Measurements from ENCODE around the gene RSRC1.

The RSRC1 gene

DNA sequence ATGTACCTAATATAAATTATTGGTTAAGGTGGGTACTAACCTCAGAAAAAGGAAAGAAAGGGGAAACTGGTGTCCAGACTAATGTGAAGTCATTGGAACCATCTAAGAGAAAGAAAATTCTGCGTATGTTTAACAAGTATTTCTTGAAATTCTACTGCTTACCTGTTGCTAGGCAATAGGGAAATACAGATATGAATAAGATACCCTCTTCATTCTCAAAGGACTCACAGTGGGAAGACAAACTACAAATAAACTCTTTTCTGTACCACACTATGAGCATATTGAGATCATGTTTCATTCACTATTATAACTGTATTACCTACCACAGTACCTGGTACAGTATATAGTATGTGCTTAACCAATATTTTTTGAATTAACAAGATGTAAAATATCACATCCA lies 320.6 kb downstream of the RSRC1 start:
- Histone ChIP-seq H3K9ac (ENCODE audit: low read length) (no peak overlapping the region), H3K79me2 (ENCODE audit: control insufficient read depth, insufficient read depth, low read length) (no peaks in the 10 kb centered on the region), H3K27me3 (ENCODE audit: insufficient read depth, low read length, poor library complexity) (no peaks in the 10 kb centered on the region), H2BK120ac (ENCODE audit: low read depth, low read length) (no peak overlapping the region), H2BK5ac (ENCODE audit: low read length) (no peak overlapping the region), H3K23ac (ENCODE audit: low read length) (no peak overlapping the region), H3K18ac (ENCODE audit: low read length) (no peak overlapping the region), H4K5ac (ENCODE audit: low read length) (no peak overlapping the region), H4K8ac (ENCODE audit: low read depth, low read length) (no peak overlapping the region), H3K56ac (ENCODE audit: low read length) (no peak overlapping the region), H2BK15ac (replicated peaks; ENCODE audit: low read depth) (no peak overlapping the region), H3K27ac (ENCODE audit: low read depth, low read length) (no peak overlapping the region), H3K79me1 (ENCODE audit: low read length) (no peaks in the 10 kb centered on the region), H3K4ac (ENCODE audit: low read depth, low read length) (no peak overlapping the region), H3K4me1 (ENCODE audit: control insufficient read depth, low read depth, low read length) (no peaks in the 10 kb centered on the region), H3K36me3 (ENCODE audit: control insufficient read depth, insufficient read depth, low read length) (no peaks in the 10 kb centered on the region), H3K4me3 (ENCODE audit: low read length) (no peak overlapping the region), H2AK5ac (ENCODE audit: low read length) (no peak overlapping the region), H3K4me2 (ENCODE audit: low read length) (no peak overlapping the region)
- DNase-seq: peak; percentile 1
- no CpG with 5 or more reads among the region's 1 CpG for WGBS (ENCODE audit: extremely low coverage, insufficient coverage, low lambda C conversion rate)

DNA sequence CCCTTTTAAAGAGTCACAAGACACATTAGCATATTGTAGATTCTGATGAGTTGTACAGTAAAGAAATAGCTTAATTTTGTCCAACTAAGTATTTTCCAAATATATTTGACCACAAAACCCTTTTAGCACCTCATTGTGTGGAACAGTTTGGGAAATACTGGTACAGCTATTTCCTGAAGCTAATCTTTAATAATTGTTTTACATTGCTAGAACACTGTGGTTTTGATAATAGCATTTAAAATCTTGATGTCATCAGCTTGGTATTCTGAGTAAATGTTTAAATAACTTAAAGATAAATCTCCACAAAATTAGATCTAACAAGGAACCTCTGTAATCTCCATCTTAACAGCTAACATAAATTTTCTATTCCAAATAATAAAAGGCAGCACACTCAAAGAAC lies 321.1 kb downstream of the RSRC1 start:
- H3K23ac ChIP-seq (ENCODE audit: low read length): no peak overlapping the region
- H2BK15ac ChIP-seq (replicated peaks; ENCODE audit: low read depth): no peak overlapping the region
- no peak overlapping the region for H3K18ac ChIP-seq (ENCODE audit: low read length)
- no peak overlapping the region for H2BK5ac ChIP-seq (ENCODE audit: low read length)
- H3K4me2 ChIP-seq (ENCODE audit: low read length): no peak overlapping the region
- H3K27ac ChIP-seq (ENCODE audit: low read depth, low read length): no peak overlapping the region
- H3K79me2 ChIP-seq (ENCODE audit: control insufficient read depth, insufficient read depth, low read length): no peaks in the 10 kb centered on the region
- H3K79me1 ChIP-seq (ENCODE audit: low read length): no peaks in the 10 kb centered on the region
- H3K4me3 ChIP-seq (ENCODE audit: low read length): no peak overlapping the region
- H3K9ac ChIP-seq (ENCODE audit: low read length): no peak overlapping the region
- H2BK120ac ChIP-seq (ENCODE audit: low read depth, low read length): no peak overlapping the region
- no peak overlapping the region for H4K8ac ChIP-seq (ENCODE audit: low read depth, low read length)
- no peaks in the 10 kb centered on the region for H3K27me3 ChIP-seq (ENCODE audit: insufficient read depth, low read length, poor library complexity)
- H3K4me1 ChIP-seq (ENCODE audit: control insufficient read depth, low read depth, low read length): no peaks in the 10 kb centered on the region
- no peak overlapping the region for H3K4ac ChIP-seq (ENCODE audit: low read depth, low read length)
- H4K5ac ChIP-seq (ENCODE audit: low read length): no peak overlapping the region
- H3K56ac ChIP-seq (ENCODE audit: low read length): no peak overlapping the region
- DNase-seq: no peak
- H2AK5ac ChIP-seq (ENCODE audit: low read length): no peak overlapping the region
- H3K36me3 ChIP-seq (ENCODE audit: control insufficient read depth, insufficient read depth, low read length): no peaks in the 10 kb centered on the region

DNA sequence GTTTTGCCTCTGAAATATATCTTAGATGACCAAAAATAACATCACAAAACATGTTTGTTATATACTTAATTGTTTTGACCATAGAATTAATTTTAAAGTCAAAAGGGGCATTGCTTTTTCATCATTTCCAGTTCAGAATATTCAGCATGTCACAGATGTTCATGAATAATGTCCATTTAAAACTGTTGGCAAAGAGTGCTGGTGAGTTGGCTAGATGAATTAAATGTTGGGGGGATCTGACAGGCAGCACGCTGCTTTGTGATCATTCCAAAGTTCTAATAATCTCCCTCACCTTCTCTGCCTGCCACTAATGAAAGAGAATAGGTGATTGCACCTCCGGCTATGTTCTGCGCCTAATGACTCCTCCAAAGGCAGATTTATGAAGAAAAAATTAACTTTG lies 321.9 kb downstream of the RSRC1 start:
- H3K79me1 ChIP-seq (ENCODE audit: low read length): no peaks in the 10 kb centered on the region
- WGBS (ENCODE audit: extremely low coverage, insufficient coverage, low lambda C conversion rate): no CpG with 5 or more reads among the region's 3 CpGs
- H2BK5ac ChIP-seq (ENCODE audit: low read length): no peak overlapping the region
- H3K27ac ChIP-seq (ENCODE audit: low read depth, low read length): no peak overlapping the region
- no peak overlapping the region for H4K5ac ChIP-seq (ENCODE audit: low read length)
- H3K23ac ChIP-seq (ENCODE audit: low read length): no peak overlapping the region
- no peak overlapping the region for H3K18ac ChIP-seq (ENCODE audit: low read length)
- no peak overlapping the region for H4K8ac ChIP-seq (ENCODE audit: low read depth, low read length)
- no peak overlapping the region for H3K4me3 ChIP-seq (ENCODE audit: low read length)
- H3K4ac ChIP-seq (ENCODE audit: low read depth, low read length): no peak overlapping the region
- H3K4me1 ChIP-seq (ENCODE audit: control insufficient read depth, low read depth, low read length): no peaks in the 10 kb centered on the region
- no peaks in the 10 kb centered on the region for H3K79me2 ChIP-seq (ENCODE audit: control insufficient read depth, insufficient read depth, low read length)
- DNase-seq: no peak
- H3K56ac ChIP-seq (ENCODE audit: low read length): no peak overlapping the region
- H3K4me2 ChIP-seq (ENCODE audit: low read length): no peak overlapping the region
- H2BK120ac ChIP-seq (ENCODE audit: low read depth, low read length): no peak overlapping the region
- no peaks in the 10 kb centered on the region for H3K27me3 ChIP-seq (ENCODE audit: insufficient read depth, low read length, poor library complexity)
- no peaks in the 10 kb centered on the region for H3K36me3 ChIP-seq (ENCODE audit: control insufficient read depth, insufficient read depth, low read length)
- H2AK5ac ChIP-seq (ENCODE audit: low read length): no peak overlapping the region
- H3K9ac ChIP-seq (ENCODE audit: low read length): no peak overlapping the region
- H2BK15ac ChIP-seq (replicated peaks; ENCODE audit: low read depth): no peak overlapping the region

DNA sequence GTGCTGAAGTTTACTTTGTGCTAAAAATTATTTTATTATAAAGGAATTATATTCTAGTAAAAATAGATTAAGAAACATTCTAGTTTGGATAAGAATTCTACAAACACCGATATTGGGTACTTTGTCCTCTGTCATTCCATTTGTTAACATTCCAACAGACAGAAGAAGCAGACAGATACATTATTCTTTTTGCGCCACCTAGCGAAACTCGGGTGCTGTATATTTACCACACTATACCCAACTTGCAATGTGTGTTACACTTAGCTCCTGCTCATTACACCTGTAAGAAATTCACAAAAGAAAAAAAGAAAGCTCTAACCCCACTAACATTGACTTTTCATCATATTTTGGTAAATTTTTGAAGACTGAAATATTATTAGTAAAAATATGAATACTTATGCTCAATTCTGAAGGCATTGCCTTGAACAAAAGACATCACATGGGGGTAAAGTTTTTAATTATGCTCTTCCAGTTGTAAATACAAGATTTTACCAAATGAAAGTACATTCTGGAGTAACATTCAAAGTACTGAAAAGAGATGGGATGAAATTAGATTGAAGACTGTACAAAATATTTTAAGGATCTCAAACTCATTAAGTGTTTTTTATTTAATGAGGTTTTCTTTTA lies 324.6 kb downstream of the RSRC1 start:
- Histone ChIP-seq H2BK5ac (ENCODE audit: low read length) (no peak overlapping the region), H3K27ac (ENCODE audit: low read depth, low read length) (no peak overlapping the region), H4K5ac (ENCODE audit: low read length) (no peak overlapping the region), H2AK5ac (ENCODE audit: low read length) (no peak overlapping the region), H3K9ac (ENCODE audit: low read length) (no peak overlapping the region), H3K4ac (ENCODE audit: low read depth, low read length) (no peak overlapping the region), H3K23ac (ENCODE audit: low read length) (no peak overlapping the region), H3K4me1 (ENCODE audit: control insufficient read depth, low read depth, low read length) (no peaks in the 10 kb centered on the region), H3K36me3 (ENCODE audit: control insufficient read depth, insufficient read depth, low read length) (no peaks in the 10 kb centered on the region), H2BK15ac (replicated peaks; ENCODE audit: low read depth) (no peak overlapping the region), H3K18ac (ENCODE audit: low read length) (no peak overlapping the region), H3K56ac (ENCODE audit: low read length) (no peak overlapping the region), H3K27me3 (ENCODE audit: insufficient read depth, low read length, poor library complexity) (no peaks in the 10 kb centered on the region), H4K8ac (ENCODE audit: low read depth, low read length) (no peak overlapping the region), H3K4me3 (ENCODE audit: low read length) (no peak overlapping the region), H2BK120ac (ENCODE audit: low read depth, low read length) (no peak overlapping the region), H3K79me1 (ENCODE audit: low read length) (no peaks in the 10 kb centered on the region), H3K4me2 (ENCODE audit: low read length) (no peak overlapping the region), H3K79me2 (ENCODE audit: control insufficient read depth, insufficient read depth, low read length) (no peaks in the 10 kb centered on the region)
- no CpG with 5 or more reads among the region's 4 CpGs for WGBS (ENCODE audit: extremely low coverage, insufficient coverage, low lambda C conversion rate)
- DNase-seq: peak; percentile 77

GRCh38 chr3:158443632-158444031 lies 333.7 kb downstream of the RSRC1 start:
- no peak for DNase-seq
- Histone ChIP-seq H3K36me3 (ENCODE audit: control insufficient read depth, insufficient read depth, low read length) (no peaks in the 10 kb centered on the region), H3K18ac (ENCODE audit: low read length) (no peak overlapping the region), H3K4ac (ENCODE audit: low read depth, low read length) (no peak overlapping the region), H3K27ac (ENCODE audit: low read depth, low read length) (no peak overlapping the region), H3K79me1 (ENCODE audit: low read length) (no peaks in the 10 kb centered on the region), H4K8ac (ENCODE audit: low read depth, low read length) (no peak overlapping the region), H3K56ac (ENCODE audit: low read length) (no peak overlapping the region), H3K4me3 (ENCODE audit: low read length) (no peak overlapping the region), H3K4me2 (ENCODE audit: low read length) (no peak overlapping the region), H3K23ac (ENCODE audit: low read length) (no peak overlapping the region), H2AK5ac (ENCODE audit: low read length) (no peak overlapping the region), H2BK120ac (ENCODE audit: low read depth, low read length) (no peak overlapping the region), H3K9ac (ENCODE audit: low read length) (no peak overlapping the region), H2BK5ac (ENCODE audit: low read length) (no peak overlapping the region), H2BK15ac (replicated peaks; ENCODE audit: low read depth) (no peak overlapping the region), H3K27me3 (ENCODE audit: insufficient read depth, low read length, poor library complexity) (no peaks in the 10 kb centered on the region), H3K4me1 (ENCODE audit: control insufficient read depth, low read depth, low read length) (no peaks in the 10 kb centered on the region), H4K5ac (ENCODE audit: low read length) (no peak overlapping the region), H3K79me2 (ENCODE audit: control insufficient read depth, insufficient read depth, low read length) (no peaks in the 10 kb centered on the region)
- no CpG with 5 or more reads among the region's 1 CpG for WGBS (ENCODE audit: extremely low coverage, insufficient coverage, low lambda C conversion rate)

- Histone ChIP-seq H3K9ac (ENCODE audit: low read length) (no peak overlapping the region), H4K8ac (ENCODE audit: low read depth, low read length) (no peak overlapping the region), H3K4me2 (ENCODE audit: low read length) (no peak overlapping the region), H4K5ac (ENCODE audit: low read length) (no peak overlapping the region), H3K27me3 (ENCODE audit: insufficient read depth, low read length, poor library complexity) (no peaks in the 10 kb centered on the region), H3K56ac (ENCODE audit: low read length) (no peak overlapping the region), H3K79me1 (ENCODE audit: low read length) (no peaks in the 10 kb centered on the region), H3K79me2 (ENCODE audit: control insufficient read depth, insufficient read depth, low read length) (no peaks in the 10 kb centered on the region), H2BK5ac (ENCODE audit: low read length) (no peak overlapping the region), H3K4me1 (ENCODE audit: control insufficient read depth, low read depth, low read length) (no peaks in the 10 kb centered on the region), H3K18ac (ENCODE audit: low read length) (no peak overlapping the region), H3K4ac (ENCODE audit: low read depth, low read length) (no peak overlapping the region), H3K4me3 (ENCODE audit: low read length) (no peak overlapping the region), H2AK5ac (ENCODE audit: low read length) (no peak overlapping the region), H2BK15ac (replicated peaks; ENCODE audit: low read depth) (no peak overlapping the region), H2BK120ac (ENCODE audit: low read depth, low read length) (no peak overlapping the region), H3K36me3 (ENCODE audit: control insufficient read depth, insufficient read depth, low read length) (no peaks in the 10 kb centered on the region), H3K27ac (ENCODE audit: low read depth, low read length) (no peak overlapping the region), H3K23ac (ENCODE audit: low read length) (no peak overlapping the region)
- DNase-seq: no peak
These were observed 337.5 kb downstream of the RSRC1 start for GRCh38 chr3:158447408-158447807.

Data from mesendoderm (in vitro differentiated cells).